Measurements from ENCODE around the gene MARK1.

DNA sequence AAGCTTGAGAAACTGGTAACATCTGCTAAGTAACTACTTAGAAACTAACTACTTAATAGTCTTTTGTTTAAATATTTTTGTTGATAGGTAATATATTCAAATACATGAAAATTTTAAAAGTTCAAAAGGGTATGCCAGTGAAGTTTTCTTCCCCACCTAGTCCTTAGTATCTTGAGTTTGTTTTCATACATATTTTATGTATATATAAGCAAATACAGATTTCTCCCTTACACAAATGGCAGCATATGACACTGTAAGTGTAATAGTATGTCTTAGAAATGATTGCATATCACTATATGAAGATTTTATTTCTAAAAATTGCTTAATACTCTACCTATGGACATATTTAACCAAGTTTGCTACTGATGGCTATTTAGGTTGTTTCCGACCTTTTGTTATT is 38.9 kb downstream of the MARK1 start:
- TF ChIP-seq, protein P1, sequence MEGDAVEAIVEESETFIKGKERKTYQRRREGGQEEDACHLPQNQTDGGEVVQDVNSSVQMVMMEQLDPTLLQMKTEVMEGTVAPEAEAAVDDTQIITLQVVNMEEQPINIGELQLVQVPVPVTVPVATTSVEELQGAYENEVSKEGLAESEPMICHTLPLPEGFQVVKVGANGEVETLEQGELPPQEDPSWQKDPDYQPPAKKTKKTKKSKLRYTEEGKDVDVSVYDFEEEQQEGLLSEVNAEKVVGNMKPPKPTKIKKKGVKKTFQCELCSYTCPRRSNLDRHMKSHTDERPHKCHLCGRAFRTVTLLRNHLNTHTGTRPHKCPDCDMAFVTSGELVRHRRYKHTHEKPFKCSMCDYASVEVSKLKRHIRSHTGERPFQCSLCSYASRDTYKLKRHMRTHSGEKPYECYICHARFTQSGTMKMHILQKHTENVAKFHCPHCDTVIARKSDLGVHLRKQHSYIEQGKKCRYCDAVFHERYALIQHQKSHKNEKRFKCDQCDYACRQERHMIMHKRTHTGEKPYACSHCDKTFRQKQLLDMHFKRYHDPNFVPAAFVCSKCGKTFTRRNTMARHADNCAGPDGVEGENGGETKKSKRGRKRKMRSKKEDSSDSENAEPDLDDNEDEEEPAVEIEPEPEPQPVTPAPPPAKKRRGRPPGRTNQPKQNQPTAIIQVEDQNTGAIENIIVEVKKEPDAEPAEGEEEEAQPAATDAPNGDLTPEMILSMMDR (conservative IDR thresholded peaks at IDR 0.05 in 1 of 2, IDR thresholded peaks at IDR 0.05 in 1 of 2; ENCODE audit: low read depth in 1 of 2, low read length in 2 of 2), result no peak
- no peak for TF ChIP-seq EZH2 (IDR thresholded peaks at IDR 0.05; ENCODE audit: low read length, missing control alignments)
